Measurements from ENCODE around the gene FAT3. TPM values are rescaled to one million over a fixed set of nuclear protein-coding genes. Genes with fewer than 3 reads are reported as not detected.

The FAT3 gene
- total and polyA plus RNA-seq, 7 donors, result 0.23 to 2.9 (median 1.3) TPM; not detected in 2

DNA sequence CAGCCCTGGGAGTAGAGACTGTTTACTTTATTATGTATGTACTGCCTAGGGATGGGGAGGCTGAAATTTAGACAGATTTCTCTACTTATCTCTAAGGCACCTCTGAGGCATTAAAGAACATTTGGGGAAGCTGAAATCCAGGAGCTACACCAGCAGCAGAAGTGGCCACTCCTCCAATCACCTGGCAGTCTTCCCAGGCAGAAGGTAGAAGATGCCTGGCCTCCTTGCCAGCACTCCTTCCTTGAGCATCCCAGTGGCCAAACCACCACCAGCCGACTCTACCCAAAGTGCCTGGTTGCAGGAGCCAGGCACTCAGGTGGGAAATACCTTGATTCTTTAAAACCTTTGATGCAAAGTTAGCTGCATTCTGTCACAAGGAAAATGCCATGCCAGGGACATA, 1.9 kb upstream of the FAT3 start:
- Histone ChIP-seq H3K4me1 (peaks cover 0 to 39% (median 37%) of the 10 kb centered on the region in 4 donors), H3K9me3 (no peaks in the 10 kb centered on the region), H3K27me3 (peaks cover 6 to 77% (median 25%) of the 10 kb centered on the region in 3 donors), H3K36me3 (no peaks in the 10 kb centered on the region), H3K27ac (no peak overlapping the region), H3K4me3 (no peak overlapping the region)
- no peak for DNase-seq
- 32 to 61% methylated on average over 1 of the region's 1 CpG for WGBS, 2 donors
- intact Hi-C loops (cut with DNase I), result loop anchor here (10.0 kb wide), 1 partner anchor 662 kb away; no protein-coding TSS in a partner anchor
- TF ChIP-seq, protein P1, sequence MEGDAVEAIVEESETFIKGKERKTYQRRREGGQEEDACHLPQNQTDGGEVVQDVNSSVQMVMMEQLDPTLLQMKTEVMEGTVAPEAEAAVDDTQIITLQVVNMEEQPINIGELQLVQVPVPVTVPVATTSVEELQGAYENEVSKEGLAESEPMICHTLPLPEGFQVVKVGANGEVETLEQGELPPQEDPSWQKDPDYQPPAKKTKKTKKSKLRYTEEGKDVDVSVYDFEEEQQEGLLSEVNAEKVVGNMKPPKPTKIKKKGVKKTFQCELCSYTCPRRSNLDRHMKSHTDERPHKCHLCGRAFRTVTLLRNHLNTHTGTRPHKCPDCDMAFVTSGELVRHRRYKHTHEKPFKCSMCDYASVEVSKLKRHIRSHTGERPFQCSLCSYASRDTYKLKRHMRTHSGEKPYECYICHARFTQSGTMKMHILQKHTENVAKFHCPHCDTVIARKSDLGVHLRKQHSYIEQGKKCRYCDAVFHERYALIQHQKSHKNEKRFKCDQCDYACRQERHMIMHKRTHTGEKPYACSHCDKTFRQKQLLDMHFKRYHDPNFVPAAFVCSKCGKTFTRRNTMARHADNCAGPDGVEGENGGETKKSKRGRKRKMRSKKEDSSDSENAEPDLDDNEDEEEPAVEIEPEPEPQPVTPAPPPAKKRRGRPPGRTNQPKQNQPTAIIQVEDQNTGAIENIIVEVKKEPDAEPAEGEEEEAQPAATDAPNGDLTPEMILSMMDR (IDR thresholded peaks at IDR 0.05), result no peak
- TF ChIP-seq POLR2A (IDR thresholded peaks at IDR 0.05), result no peak
- no peak for TF ChIP-seq POLR2AphosphoS5 (IDR thresholded peaks at IDR 0.05)
- no peak for TF ChIP-seq EP300 (IDR thresholded peaks at IDR 0.05)

DNA sequence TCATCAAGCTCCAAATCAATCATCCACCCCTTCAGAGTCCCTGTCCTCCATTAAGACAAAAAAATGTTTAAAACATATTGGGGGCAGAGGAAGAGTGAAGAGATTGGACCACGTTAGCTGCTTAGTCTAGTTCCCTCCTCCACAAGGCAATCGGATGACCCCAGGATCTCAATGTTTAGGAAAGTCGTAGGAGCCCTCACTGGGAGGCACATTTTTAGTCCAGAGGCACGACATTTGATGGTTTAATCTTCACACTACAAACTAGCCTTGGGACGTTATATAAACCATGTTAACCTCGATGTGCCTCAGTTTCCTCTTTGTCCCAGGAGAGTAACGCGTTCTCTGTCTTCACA, 588 bp upstream of the FAT3 start:
- H3K27me3 ChIP-seq, result peaks cover 6 to 91% (median 35%) of the 10 kb centered on the region in 3 donors

GRCh38 chr11:92225125-92225567, 528 bp downstream of the FAT3 start:
- TF ChIP-seq, protein P1 (IDR thresholded peaks at IDR 0.05), result no peak
- TF ChIP-seq POLR2AphosphoS5 (IDR thresholded peaks at IDR 0.05) (no peak), POLR2A (IDR thresholded peaks at IDR 0.05) (no peak), EP300 (IDR thresholded peaks at IDR 0.05) (no peak)
- H3K27me3 ChIP-seq, result peaks cover 6 to 99% (median 35%) of the 10 kb centered on the region in 3 donors
- intact Hi-C loops (cut with DNase I), result loop anchor here (10.0 kb wide), 1 partner anchor 660 kb away; no protein-coding TSS in a partner anchor
- H3K27ac ChIP-seq, result peak overlapping the region in 3 of 4 donors; percentile 43 to 79 (median 61)
- WGBS, 2 donors, result 1 to 2% methylated on average over 34 of the region's 34 CpGs
- DNase-seq, result no peak
- H3K4me3 ChIP-seq, result peak overlapping the region; percentile 29 to 52 (median 48)
- no peaks in the 10 kb centered on the region for H3K36me3 ChIP-seq
- no peaks in the 10 kb centered on the region for H3K9me3 ChIP-seq
- peaks cover 0 to 39% (median 37%) of the 10 kb centered on the region in 4 donors for H3K4me1 ChIP-seq

More for the DNA sequence above, 588 bp upstream of the FAT3 start:
- no peak for DNase-seq
- Histone ChIP-seq H3K4me3 (peak overlapping the region in 3 of 4 donors; percentile 45 to 52 (median 50)), H3K9me3 (no peaks in the 10 kb centered on the region), H3K27ac (peak overlapping the region in 2 of 4 donors; percentile 61 to 79), H3K36me3 (no peaks in the 10 kb centered on the region), H3K4me1 (peaks cover 0 to 39% (median 37%) of the 10 kb centered on the region in 4 donors)
- intact Hi-C loops (cut with DNase I), result loop anchor here (10.0 kb wide), 1 partner anchor 661 kb away; no protein-coding TSS in a partner anchor
- 5% methylated on average over 8 of the region's 8 CpGs for WGBS, 2 donors
- no peak for TF ChIP-seq POLR2A (IDR thresholded peaks at IDR 0.05)
- TF ChIP-seq POLR2AphosphoS5 (IDR thresholded peaks at IDR 0.05), result no peak
- no peak for TF ChIP-seq EP300 (IDR thresholded peaks at IDR 0.05)
- TF ChIP-seq, protein P1 (IDR thresholded peaks at IDR 0.05), result no peak

- DNase-seq, result peak; percentile 64
- intact Hi-C loops (cut with DNase I), result loop anchor here (10.0 kb wide), 1 partner anchor 659 kb away; no protein-coding TSS in a partner anchor
- TF ChIP-seq, protein P1 (IDR thresholded peaks at IDR 0.05), result no peak
- TF ChIP-seq POLR2A (IDR thresholded peaks at IDR 0.05) (no peak), POLR2AphosphoS5 (IDR thresholded peaks at IDR 0.05) (no peak), EP300 (IDR thresholded peaks at IDR 0.05) (no peak)
- no peaks in the 10 kb centered on the region for H3K36me3 ChIP-seq
- peak overlapping the region; percentile 29 to 52 (median 48) for H3K4me3 ChIP-seq
- no peaks in the 10 kb centered on the region for H3K9me3 ChIP-seq
- peak overlapping the region in 2 of 4 donors; percentile 61 to 79 for H3K27ac ChIP-seq
- H3K4me1 ChIP-seq, result peaks cover 0 to 39% (median 37%) of the 10 kb centered on the region in 4 donors
- whole genome bisulfite sequencing, 2 donors, result 2 to 10% methylated on average over 54 of the region's 54 CpGs
- H3K27me3 ChIP-seq, result peaks cover 10 to 99% (median 35%) of the 10 kb centered on the region in 3 donors
Measured at GRCh38 chr11:92225568-92226330, 1.1 kb downstream of the FAT3 start.

Data from sigmoid colon (tissue), 7 donors.